HG03442 (cell line): ENCODE results near the gene WNK2.
"Not testable (repeated sequence)": the region's sequence is repeated elsewhere in the genome, so short reads cannot be mapped to it uniquely, and the experiment has no call there.

ENCODE experiments used
- ATAC-seq: cut with Tn5 transposase; IDR thresholded peaks from one replicate; pipeline ENCODE4 v1.9.1; 2021; ENCODE audit warnings: mild to moderate bottlenecking, moderate library complexity; ENCODE audit not compliant: unreplicated experiment

WNK2 gene

DNA sequence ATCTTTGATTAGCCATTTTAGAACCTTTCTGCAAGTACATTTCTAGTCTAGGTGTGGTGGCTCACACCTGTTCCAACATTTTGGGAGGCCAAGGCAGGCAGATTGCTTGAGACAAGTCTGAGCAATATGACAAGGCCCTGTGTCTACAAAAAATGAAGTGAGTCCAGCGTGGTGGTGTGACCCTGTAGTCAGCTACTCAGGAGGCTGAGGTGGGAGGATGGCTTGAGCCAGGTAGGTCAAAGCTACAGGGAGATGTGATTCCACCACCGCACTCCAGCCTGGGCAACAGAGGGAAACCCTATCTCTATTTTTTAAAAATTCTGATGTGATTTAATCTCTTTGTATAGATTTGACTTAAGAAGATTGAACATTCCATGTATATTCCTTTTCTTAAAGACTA lies 171.9 kb downstream of the WNK2 start:
- ATAC-seq: no peak

- no peak for ATAC-seq
These were observed 173.7 kb downstream of the WNK2 start for GRCh38 chr9:93357649-93358048.

DNA sequence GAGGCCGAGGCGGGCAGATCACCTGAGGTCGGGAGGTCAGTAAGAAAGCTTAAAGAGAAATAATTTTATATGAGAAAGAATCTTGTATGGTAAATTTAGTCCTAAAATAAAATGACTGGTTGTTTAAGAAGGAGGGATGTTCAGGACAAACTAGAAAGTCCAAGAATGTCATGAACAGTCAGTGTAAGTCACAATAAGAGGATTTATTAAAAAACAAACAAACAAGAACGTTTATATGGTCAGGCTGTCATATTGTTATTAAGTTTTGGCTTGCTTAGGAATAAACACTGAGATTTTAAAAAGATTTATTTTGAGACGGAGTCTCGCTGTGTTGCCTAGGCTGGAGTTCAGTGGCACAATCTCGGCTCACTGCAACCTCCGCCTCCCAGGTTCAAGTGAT lies 176.0 kb downstream of the WNK2 start:
- not testable (repeated sequence) for ATAC-seq

GRCh38 chr9:93361995-93362394 lies 178.1 kb downstream of the WNK2 start:
- no peak for ATAC-seq

DNA sequence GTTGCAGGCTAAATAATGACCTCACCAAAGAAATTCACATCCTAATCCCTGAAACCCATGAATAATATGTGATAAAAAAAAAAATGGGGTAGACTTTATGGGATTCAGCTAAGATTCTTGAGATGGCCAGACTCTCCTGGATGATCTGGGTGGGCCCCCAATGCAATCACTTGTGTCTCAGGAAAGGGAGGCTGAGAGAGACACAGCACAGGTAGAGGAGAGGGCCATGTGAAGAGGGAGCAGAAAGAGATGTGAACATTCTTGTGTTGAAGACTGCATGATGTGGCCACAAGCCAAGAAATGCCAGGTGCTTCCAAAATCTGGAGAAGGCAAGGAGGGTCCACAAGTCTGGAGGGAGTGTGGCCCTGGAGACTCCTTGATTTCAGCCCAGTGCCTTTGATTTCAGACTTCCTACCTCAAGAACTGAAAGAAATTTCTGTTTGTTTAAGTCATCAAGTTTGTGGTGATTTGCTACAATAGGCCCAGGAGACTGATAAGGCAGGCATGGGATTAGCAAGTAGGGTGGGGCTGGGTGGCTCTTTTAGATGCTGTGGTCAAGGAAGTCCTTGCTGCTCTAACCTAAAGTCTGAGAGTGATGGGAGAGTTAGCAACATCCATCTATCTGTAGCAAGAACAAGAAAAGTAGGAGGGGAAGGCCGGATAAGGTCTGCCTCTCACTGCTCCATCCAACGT lies 180.9 kb downstream of the WNK2 start:
- ATAC-seq: no peak

GRCh38 chr9:93365427-93366118 lies 181.6 kb downstream of the WNK2 start:
- no peak for ATAC-seq

- no peak for ATAC-seq
These were observed 182.1 kb downstream of the WNK2 start for GRCh38 chr9:93366119-93366447.

DNA sequence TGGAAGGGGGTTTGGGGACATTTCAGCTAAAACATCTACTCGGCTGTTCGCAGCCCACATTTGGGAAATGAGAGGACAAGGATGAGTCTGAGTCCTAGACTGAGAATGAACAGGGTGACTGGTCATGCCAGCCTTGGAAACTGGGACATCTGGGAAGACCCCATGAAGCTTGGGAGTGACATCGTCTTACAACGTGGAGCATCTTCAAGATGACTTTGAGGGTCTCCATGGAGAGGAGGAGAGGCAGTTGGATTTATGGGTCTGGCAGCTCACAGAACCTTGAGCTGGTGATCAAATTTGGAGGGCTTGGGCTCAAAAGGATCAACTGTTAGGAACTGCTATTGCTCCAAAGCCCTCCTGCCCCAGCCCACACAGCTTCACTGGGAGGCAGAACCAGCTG lies 182.5 kb downstream of the WNK2 start:
- not testable (repeated sequence) for ATAC-seq

GRCh38 chr9:93368437-93368836 lies 184.5 kb downstream of the WNK2 start:
- ATAC-seq: no peak

GRCh38 chr9:93369686-93370085 lies 185.7 kb downstream of the WNK2 start:
- no peak for ATAC-seq
